Erythroblast (primary cell): ENCODE measurements around the gene C1orf87.

Source experiments
- DNase-seq, 2 experiments: peaks; one replicate each; lab custom pipeline; 2025; lab: John Stamatoyannopoulos, UW
- GATA1 ChIP-seq: IDR thresholded peaks from 2 replicates; pipeline ENCODE4 v1.6.1; 2011; ENCODE audit warnings: low read depth, mild to moderate bottlenecking, control low read depth, low read length, moderate library complexity
- POLR2A ChIP-seq: IDR thresholded peaks from 2 replicates; pipeline ENCODE4 v1.6.1; 2011; ENCODE audit warnings: mild to moderate bottlenecking, low read length

C1orf87 gene

DNA sequence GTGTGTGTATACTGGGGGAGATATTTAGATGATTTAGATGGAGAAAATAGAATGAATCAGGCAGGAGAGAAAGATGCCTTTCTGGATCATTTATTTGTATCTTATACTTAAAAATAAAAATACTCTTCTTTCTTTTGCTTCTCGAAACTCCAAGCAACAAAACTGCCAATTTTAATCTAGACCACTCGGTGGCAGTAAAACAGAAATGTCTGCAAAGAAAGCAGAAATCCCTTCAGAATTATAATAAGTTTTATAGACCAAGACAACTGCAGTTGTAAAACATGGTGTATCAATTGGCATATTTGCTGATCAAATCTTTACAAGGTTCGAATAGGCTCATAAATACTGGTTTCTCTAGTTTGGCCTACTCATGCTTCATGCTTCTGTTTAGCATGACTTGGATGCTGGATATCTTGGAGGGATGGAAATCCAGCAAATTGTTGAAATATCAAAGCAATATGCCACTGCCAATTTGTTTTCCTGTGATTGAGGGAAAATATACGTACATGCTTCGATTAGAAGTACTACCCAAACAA, 15.1 kb upstream of the C1orf87 start:
- TF ChIP-seq POLR2A (no peak), GATA1 (no peak)
- no peak for DNase-seq

DNA sequence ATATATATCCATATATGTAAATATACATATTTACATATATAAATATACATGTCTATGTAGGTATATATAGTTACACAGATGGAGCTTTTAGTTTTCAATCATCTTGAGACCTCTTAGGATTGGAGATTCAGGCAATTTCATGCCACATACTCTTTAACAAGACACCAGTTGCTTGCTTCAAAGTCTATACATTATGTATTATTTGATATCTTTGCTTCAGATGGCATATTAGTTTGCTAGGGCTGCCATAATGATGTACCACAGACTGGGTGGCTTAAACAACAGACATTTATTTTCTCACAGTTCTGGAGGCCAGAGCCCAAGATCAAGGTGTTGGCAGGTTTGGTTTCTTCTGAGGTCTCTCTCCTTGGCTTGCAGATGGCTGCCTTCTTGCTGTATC, 14.1 kb upstream of the C1orf87 start:
- TF ChIP-seq GATA1 = no peak
- TF ChIP-seq POLR2A = no peak
- no peak for DNase-seq

DNA sequence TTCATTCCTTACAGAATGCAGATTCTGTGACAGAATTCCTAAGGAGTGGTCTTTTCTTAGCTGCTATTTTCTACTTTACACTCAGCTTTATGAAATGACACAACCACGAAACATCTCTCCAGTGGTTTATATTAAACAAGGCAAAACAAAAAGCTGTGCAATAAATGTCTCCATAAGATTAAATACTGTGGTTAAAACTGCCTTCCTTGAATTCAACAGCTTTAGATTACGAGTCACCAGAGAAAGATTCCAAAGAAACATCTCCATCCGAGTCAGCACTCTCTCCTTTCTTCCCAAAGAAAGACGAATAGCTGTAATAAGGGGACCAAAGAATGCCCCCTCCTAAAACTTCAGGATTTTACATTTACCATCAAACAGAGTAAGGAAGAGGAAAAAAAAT, 4.6 kb upstream of the C1orf87 start:
- no peak for DNase-seq
- TF ChIP-seq GATA1 = no peak
- no peak for TF ChIP-seq POLR2A

GRCh38 chr1:60071296-60071695, 2.3 kb downstream of the C1orf87 start:
- no peak for DNase-seq
- no peak for TF ChIP-seq POLR2A
- TF ChIP-seq GATA1 = no peak

DNA sequence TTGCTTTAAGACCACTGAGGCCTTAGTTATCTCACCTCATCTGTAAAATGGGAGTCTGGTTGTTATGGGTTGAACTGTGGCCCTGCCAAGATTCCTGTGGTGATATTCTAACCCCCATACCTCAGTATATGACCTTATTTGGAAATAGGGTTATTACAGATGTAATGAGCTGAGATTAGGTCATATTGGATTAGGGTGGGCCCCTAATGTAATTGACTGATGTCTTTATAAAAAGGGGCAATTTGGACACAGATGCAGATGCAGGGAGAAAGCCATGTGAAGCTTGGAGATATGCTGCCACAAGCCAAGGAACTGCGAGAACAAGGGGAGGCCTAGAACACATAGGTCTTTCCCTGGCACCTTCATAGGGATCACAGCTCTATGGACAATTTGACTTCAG, 3.9 kb downstream of the C1orf87 start:
- DNase-seq = no peak
- no peak for TF ChIP-seq POLR2A
- no peak for TF ChIP-seq GATA1

GRCh38 chr1:60068393-60069045, 5.1 kb downstream of the C1orf87 start:
- TF ChIP-seq GATA1 (no peak), POLR2A (no peak)
- DNase-seq = no peak

DNA sequence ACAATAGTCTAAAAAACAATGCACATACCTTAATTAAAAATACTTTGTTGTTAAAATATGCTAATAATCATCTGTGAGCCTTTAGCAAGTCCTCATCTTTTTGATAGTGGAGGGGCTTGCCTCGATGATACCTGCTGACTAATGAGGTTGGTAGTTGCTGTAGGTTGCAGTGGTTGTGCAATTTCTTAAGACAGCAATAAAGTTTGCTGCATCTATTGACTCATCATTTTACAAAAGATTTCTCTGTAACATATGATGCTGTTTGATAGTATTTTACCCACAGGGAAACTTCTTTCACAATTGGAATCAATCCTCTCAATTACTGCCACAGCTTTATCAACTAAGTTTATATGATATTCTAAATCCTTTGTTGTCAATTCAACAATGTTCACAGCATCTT, 7.6 kb downstream of the C1orf87 start:
- TF ChIP-seq GATA1 (no peak), POLR2A (no peak)
- no peak for DNase-seq

DNA sequence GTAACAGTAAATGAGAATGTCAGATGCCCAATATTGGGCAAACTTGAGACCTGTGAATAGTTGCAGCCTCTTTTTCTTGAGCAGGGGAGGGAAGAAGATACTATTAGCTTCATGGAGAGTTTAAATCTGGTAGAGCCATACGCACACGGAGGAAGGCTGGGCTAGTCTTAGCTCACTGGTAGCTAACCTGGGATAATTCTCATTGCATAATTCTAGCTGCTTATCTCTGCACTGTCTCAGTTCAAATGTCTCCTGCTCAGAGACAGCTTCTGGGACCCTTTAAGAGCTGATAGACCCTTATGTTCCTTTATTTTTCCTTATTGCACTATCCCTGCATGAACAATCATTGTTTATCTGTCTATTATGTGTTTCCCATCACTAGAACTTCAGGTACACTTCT, 8.4 kb downstream of the C1orf87 start:
- no peak for TF ChIP-seq POLR2A
- TF ChIP-seq GATA1 = no peak
- DNase-seq = no peak

DNA sequence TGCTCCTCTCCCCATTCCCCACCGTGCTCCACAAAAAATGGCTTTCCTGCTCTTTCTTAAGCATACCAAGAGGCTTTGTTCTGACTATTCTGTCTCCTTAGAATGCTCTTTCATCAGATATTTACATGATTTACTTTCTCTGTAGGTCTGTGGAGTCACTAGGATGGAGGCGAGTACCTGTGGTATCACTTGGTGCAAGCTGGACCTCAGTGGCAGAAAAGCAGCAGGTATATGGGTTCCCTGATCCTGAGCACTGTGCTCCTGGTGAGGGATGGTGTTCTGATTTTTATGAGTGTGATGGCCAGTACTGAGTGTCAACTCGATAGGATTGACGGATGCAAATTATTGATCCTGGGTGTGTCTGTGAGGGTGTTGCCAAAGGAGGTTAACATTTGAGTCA, 10.0 kb downstream of the C1orf87 start:
- no peak for DNase-seq
- TF ChIP-seq GATA1 = no peak
- TF ChIP-seq POLR2A = no peak

GRCh38 chr1:60059468-60059867, 14.1 kb downstream of the C1orf87 start:
- no peak for DNase-seq
- TF ChIP-seq GATA1 (no peak), POLR2A (no peak)

GRCh38 chr1:60055336-60055735, 18.2 kb downstream of the C1orf87 start:
- DNase-seq = no peak
- TF ChIP-seq GATA1 (no peak), POLR2A (no peak)

- no peak for TF ChIP-seq GATA1
- no peak for TF ChIP-seq POLR2A
Measured at GRCh38 chr1:60054374-60054773, 19.2 kb downstream of the C1orf87 start.

GRCh38 chr1:60052601-60053000, 21.0 kb downstream of the C1orf87 start:
- DNase-seq = no peak

More at GRCh38 chr1:60054374-60054773, 19.2 kb downstream of the C1orf87 start:
- DNase-seq = no peak

DNA sequence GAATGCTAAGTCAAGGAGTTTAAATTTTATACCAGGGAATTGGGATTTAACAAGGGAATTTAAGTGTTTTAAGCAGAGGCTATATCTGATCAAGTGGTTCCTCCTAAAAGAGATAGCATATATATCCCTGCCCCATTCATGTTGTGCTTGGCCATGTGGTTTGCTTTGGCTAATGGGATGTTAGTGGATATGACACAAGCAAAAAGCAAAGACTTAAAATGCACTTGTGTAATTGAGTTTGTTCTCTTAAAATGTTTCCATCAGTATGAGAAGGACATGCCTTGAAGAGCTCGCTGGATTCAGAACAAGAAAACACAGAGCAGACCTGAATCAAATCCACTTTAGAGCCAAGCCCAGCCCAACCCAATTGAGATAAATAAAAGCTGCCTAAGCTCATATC, 22.4 kb downstream of the C1orf87 start:
- DNase-seq = no peak
- no peak for TF ChIP-seq POLR2A
- TF ChIP-seq GATA1 = no peak

More at GRCh38 chr1:60052601-60053000, 21.0 kb downstream of the C1orf87 start:
- TF ChIP-seq POLR2A = no peak
- no peak for TF ChIP-seq GATA1

- TF ChIP-seq POLR2A = no peak
- TF ChIP-seq GATA1 = no peak
- DNase-seq = no peak
Measured at GRCh38 chr1:60049188-60049587, 24.4 kb downstream of the C1orf87 start.
